Lung microvascular endothelial cell (primary cell): ENCODE results near the gene LGMN. TPM values are rescaled to one million over a fixed set of nuclear protein-coding genes. Genes with fewer than 3 reads are reported as not detected.
A peak's percentile ranks its signal among the peaks of the same experiment; 100 is the strongest.
"Not testable (repeated sequence)": the region's sequence is repeated elsewhere in the genome, so short reads cannot be mapped to it uniquely, and the experiment has no call there.

Source experiments
- DNase-seq, 2 donors: peaks; one replicate each; pipeline versions ENCODE4 v3.0.0 to v3.0.0-alpha.2; 2010; ENCODE audit warnings: low read depth in 2 of 2
- total RNA-seq: library from RNA; depleted of rRNA; stranded (reverse); fragments of >200 nt; gene quantifications from 2 replicates; pipeline ENCODE4 v1.2.1, GENCODE V29; 2014

LGMN gene
- total RNA-seq, 1 donor from 2014 or later, result 62.7 TPM

GRCh38 chr14:92698393-92698792 is 50.0 kb downstream of the LGMN start:
- no peak for DNase-seq

GRCh38 chr14:92696366-92696765 is 52.1 kb downstream of the LGMN start:
- DNase-seq, result no peak

- DNase-seq, result no peak
Observed at GRCh38 chr14:92695562-92695961, 52.9 kb downstream of the LGMN start.

- no peak for DNase-seq
Observed at GRCh38 chr14:92694807-92695206, 53.6 kb downstream of the LGMN start.

- DNase-seq, result no peak
Observed at GRCh38 chr14:92693998-92694795, 54.2 kb downstream of the LGMN start.

GRCh38 chr14:92692822-92693226 is 55.6 kb downstream of the LGMN start:
- peak; percentile 38 to 45 for DNase-seq

GRCh38 chr14:92690171-92691011 is 58.0 kb downstream of the LGMN start:
- peak; percentile 63 to 81 for DNase-seq

- no peak for DNase-seq
Observed at GRCh38 chr14:92688434-92689375, 59.7 kb downstream of the LGMN start.

GRCh38 chr14:92687681-92688433 is 60.6 kb downstream of the LGMN start:
- peak in 1 of 2 donors; percentile 69 for DNase-seq

- DNase-seq, result peak; percentile 54 to 73
Observed at GRCh38 chr14:92686900-92687427, 61.5 kb downstream of the LGMN start.

GRCh38 chr14:92686411-92686899 is 62.0 kb downstream of the LGMN start:
- no peak for DNase-seq

GRCh38 chr14:92685784-92686355 is 62.6 kb downstream of the LGMN start:
- DNase-seq, result no peak

GRCh38 chr14:92684801-92685560 is 63.4 kb downstream of the LGMN start:
- DNase-seq, result no peak

GRCh38 chr14:92683041-92683440 is 65.4 kb downstream of the LGMN start:
- no peak for DNase-seq

GRCh38 chr14:92680781-92681650 is 67.4 kb downstream of the LGMN start:
- peak; percentile 76 to 85 for DNase-seq

GRCh38 chr14:92680330-92680729 is 68.1 kb downstream of the LGMN start:
- not testable (repeated sequence) for DNase-seq

GRCh38 chr14:92679246-92679645 is 69.2 kb downstream of the LGMN start:
- no peak for DNase-seq

- DNase-seq, result no peak
Observed at GRCh38 chr14:92678766-92679165, 69.7 kb downstream of the LGMN start.
